K562 (cell line): Measurements from ENCODE around the gene ACKR1. TPM values are rescaled to one million over a fixed set of nuclear protein-coding genes. Genes with fewer than 3 reads are reported as not detected.

Experiments
- ASH1L ChIP-seq: fragments of 450-650 bp; IDR thresholded peaks from 2 replicates; pipeline ENCODE4 v1.6.1; 2018; ENCODE audit warnings: borderline replicate concordance, mild to moderate bottlenecking, low read depth; ENCODE audit not compliant: partially characterized antibody
- ATF3 ChIP-seq, 2 experiments: fragments of 450-650 bp in 1 of 2; sonication (generic) in 1 of 2; formaldehyde crosslinking in 1 of 2; IDR thresholded peaks in 1 of 2; conservative IDR thresholded peaks in 1 of 2; 2 replicates each; pipeline versions ENCODE4 v1.6.1 to v1.8.1; 2016 to 2023; ENCODE audit warnings: mild to moderate bottlenecking in 2 of 2, moderate library complexity in 2 of 2, inconsistent platforms in 1 of 2, missing genetic modification reagents in 1 of 2
- BMI1 ChIP-seq: fragments of 150-350 bp; IDR thresholded peaks from 2 replicates; pipeline ENCODE4 v1.6.1; 2014; ENCODE audit warnings: low read length
- CEBPG ChIP-seq, 3 experiments: fragments of 200-800 bp in 1 of 3; sonication (Bioruptor generic) in 1 of 3; sonication (generic) in 1 of 3; formaldehyde crosslinking in 1 of 3; IDR thresholded peaks in 2 of 3; conservative IDR thresholded peaks in 1 of 3; 2 replicates each; pipeline versions ENCODE4 v1.6.1 to v1.8.0; 2016 to 2022; ENCODE audit warnings: missing compliant biosample characterization in 2 of 3, missing genetic modification characterization in 2 of 3, mild to moderate bottlenecking in 1 of 3, missing genetic modification reagents in 1 of 3
- CHD2 ChIP-seq: IDR thresholded peaks from 2 replicates; pipeline ENCODE4 v1.6.1; 2011; ENCODE audit warnings: low read depth, low read length
- COPS2 ChIP-seq: fragments of 450-650 bp; conservative IDR thresholded peaks from 2 replicates; pipeline ENCODE4 v1.6.1; 2016; ENCODE audit warnings: mild to moderate bottlenecking, moderate library complexity
- CREB3L1 ChIP-seq: fragments of 450-650 bp; IDR thresholded peaks from 2 replicates; pipeline ENCODE4 v1.6.1; 2014; ENCODE audit warnings: low read depth, mild to moderate bottlenecking, moderate library complexity, borderline replicate concordance
- CTBP1 ChIP-seq: fragments of 450-650 bp; IDR thresholded peaks from 2 replicates; pipeline ENCODE4 v1.6.1; 2016; ENCODE audit warnings: borderline replicate concordance
- KDM5B ChIP-seq: fragments of 200-600 bp; sonication (generic); IDR thresholded peaks from 2 replicates; pipeline ENCODE4 v1.6.1; 2012; ENCODE audit warnings: low read depth, mild to moderate bottlenecking, moderate library complexity, low read length, control low read depth, inconsistent platforms; ENCODE audit not compliant: insufficient replicate concordance
- PHTF2 ChIP-seq: fragments of 250-450 bp; sonication (Bioruptor Pico); IDR thresholded peaks from 2 replicates; pipeline ENCODE4 v1.5.0; 2021; ENCODE audit warnings: mild to moderate bottlenecking
- PRDM10 ChIP-seq: fragments of 450-650 bp; IDR thresholded peaks from 2 replicates; pipeline ENCODE4 v1.6.1; 2018; ENCODE audit not compliant: partially characterized antibody
- RHOXF2B ChIP-seq: fragments of 250-450 bp; sonication (Bioruptor Pico); conservative IDR thresholded peaks from 2 replicates; pipeline ENCODE4 v1.5.1; 2021
- SMC3 ChIP-seq: conservative IDR thresholded peaks from 2 replicates; pipeline ENCODE4 v1.6.1; 2011; ENCODE audit warnings: low read depth, low read length, improper control_type of control experiment; ENCODE audit not compliant: insufficient read depth
- THRAP3 ChIP-seq: fragments of 450-650 bp; IDR thresholded peaks from 2 replicates; pipeline ENCODE4 v1.6.1; 2016; ENCODE audit warnings: mild to moderate bottlenecking, inconsistent platforms, borderline replicate concordance
- THRB ChIP-seq: fragments of 450-650 bp; formaldehyde crosslinking; conservative IDR thresholded peaks from 2 replicates; pipeline ENCODE4 v1.4.0; 2022; ENCODE audit warnings: mild to moderate bottlenecking, missing genetic modification characterization
- polyA plus RNA-seq, 8 experiments: library from polyadenylated mRNA; depleted of rRNA in 4 of 8; stranded (reverse) in 5 of 8; unstranded in 3 of 8; fragments of >200 nt; fragmentation: Nextera tagmentation in 2 of 8; fragmentation: Illumina TruSeq in 1 of 8; extraction: Ambion mirVana in 2 of 8; extraction: Trizol in 1 of 8; gene quantifications; 2 replicates each; pipeline versions ENCODE4 v1.2.1 to v1.2.3, GENCODE V29; 2011 to 2014; ENCODE audit warnings: inconsistent platforms in 1 of 8, missing spikeins in 1 of 8
- total RNA-seq, 7 experiments: library from RNA; depleted of rRNA in 6 of 7; stranded (reverse); fragments of >200 nt in 6 of 7; fragmentation: Illumina TruSeq in 2 of 7; extraction: Trizol in 2 of 7; gene quantifications; 2 replicates each; pipeline versions ENCODE4 v1.2.1 to v1.2.3, GENCODE V29; 2011 to 2021; ENCODE audit warnings: low replicate concordance in 1 of 7

The ACKR1 gene
- total and polyA plus RNA-seq, 9 of the 15 experiments (the other 6 are each of a cell fraction or from before 2014, with no cell fraction given): 0.07 to 0.64 (median 0.18) TPM

GRCh38 chr1:159211331-159212136, 6.9 kb downstream of the ACKR1 start (continued):
- TF ChIP-seq CREB3L1 (no peak), CHD2 (no peak), COPS2 (no peak), BMI1 (no peak), ASH1L (no peak), THRAP3 (no peak), KDM5B (no peak), PHTF2 (CRISPR knock-in tag) (no peak), ATF3 (IDR thresholded peaks at IDR 0.05) (peak; percentile 80), ATF3 (CRISPR knock-in tag; conservative IDR thresholded peaks at IDR 0.05) (no peak), CEBPG (CRISPR knock-in tag; IDR thresholded peaks at IDR 0.05) (no peak), CEBPG (tag; conservative IDR thresholded peaks at IDR 0.05 in 1 of 2, IDR thresholded peaks at IDR 0.05 in 1 of 2) (peak; percentile 74 to 88), THRB (no peak), CTBP1 (no peak), RHOXF2B (CRISPR knock-in tag) (no peak), PRDM10 (no peak), SMC3 (peak; percentile 92)
